Measurements from ENCODE around the gene TTC39A.

TTC39A gene

GRCh38 chr1:51304360-51304759 lies 26.0 kb downstream of the TTC39A start:
- no peak for DNase-seq
- Histone ChIP-seq H3K27me3 (no peaks in the 10 kb centered on the region), H3K9me3 (no peaks in the 10 kb centered on the region), H3K36me3 (no peaks in the 10 kb centered on the region), H3K4me1 (no peaks in the 10 kb centered on the region), H3K4me3 (ENCODE audit: low read depth, low read length) (no peak overlapping the region)
- TF ChIP-seq CTCF (IDR thresholded peaks at IDR 0.05; ENCODE audit: low read depth, low read length) = no peak

- Histone ChIP-seq H3K4me1 (no peaks in the 10 kb centered on the region), H3K36me3 (no peaks in the 10 kb centered on the region), H3K4me3 (ENCODE audit: low read depth, low read length) (no peak overlapping the region), H3K27me3 (no peaks in the 10 kb centered on the region), H3K9me3 (no peaks in the 10 kb centered on the region)
- no peak for TF ChIP-seq CTCF (IDR thresholded peaks at IDR 0.05; ENCODE audit: low read depth, low read length)
- DNase-seq = no peak
Observed at GRCh38 chr1:51303751-51304251, 26.6 kb downstream of the TTC39A start.

- Histone ChIP-seq H3K9me3 (no peaks in the 10 kb centered on the region), H3K4me3 (ENCODE audit: low read depth, low read length) (no peak overlapping the region), H3K4me1 (no peaks in the 10 kb centered on the region), H3K36me3 (no peaks in the 10 kb centered on the region), H3K27me3 (no peaks in the 10 kb centered on the region)
- DNase-seq = no peak
- TF ChIP-seq CTCF (IDR thresholded peaks at IDR 0.05; ENCODE audit: low read depth, low read length) = no peak
Observed at GRCh38 chr1:51303315-51303714, 27.0 kb downstream of the TTC39A start.

- no peak overlapping the region for H3K4me3 ChIP-seq (ENCODE audit: low read depth, low read length)
- TF ChIP-seq CTCF (IDR thresholded peaks at IDR 0.05; ENCODE audit: low read depth, low read length) = no peak
- no peaks in the 10 kb centered on the region for H3K4me1 ChIP-seq
- H3K9me3 ChIP-seq = no peaks in the 10 kb centered on the region
- no peak for DNase-seq
- H3K27me3 ChIP-seq = no peaks in the 10 kb centered on the region
- H3K36me3 ChIP-seq = no peaks in the 10 kb centered on the region
Observed at GRCh38 chr1:51302746-51303145, 27.6 kb downstream of the TTC39A start.

GRCh38 chr1:51302270-51302669 lies 28.1 kb downstream of the TTC39A start:
- Histone ChIP-seq H3K36me3 (no peaks in the 10 kb centered on the region), H3K27me3 (no peaks in the 10 kb centered on the region), H3K9me3 (no peaks in the 10 kb centered on the region), H3K4me3 (ENCODE audit: low read depth, low read length) (no peak overlapping the region), H3K4me1 (no peaks in the 10 kb centered on the region)
- DNase-seq = no peak
- TF ChIP-seq CTCF (IDR thresholded peaks at IDR 0.05; ENCODE audit: low read depth, low read length) = no peak

- no peak for DNase-seq
- H3K36me3 ChIP-seq = no peaks in the 10 kb centered on the region
- H3K27me3 ChIP-seq = no peaks in the 10 kb centered on the region
- H3K4me1 ChIP-seq = no peaks in the 10 kb centered on the region
- no peak overlapping the region for H3K4me3 ChIP-seq (ENCODE audit: low read depth, low read length)
- TF ChIP-seq CTCF (IDR thresholded peaks at IDR 0.05; ENCODE audit: low read depth, low read length) = no peak
- H3K9me3 ChIP-seq = no peaks in the 10 kb centered on the region
Observed at GRCh38 chr1:51301844-51302162, 28.6 kb downstream of the TTC39A start.

Measured in BE2C (cell line).